Activated T-cell treated with anti-CD3 and anti-CD28 coated beads, Interleukin-2, amount 50 U/mL, for 4 hours (primary cell): ENCODE data around the gene GFI1B. TPM values are rescaled to one million over a fixed set of nuclear protein-coding genes. Genes with fewer than 3 reads are reported as not detected.
"Not testable (repeated sequence)": the region's sequence is repeated elsewhere in the genome, so short reads cannot be mapped to it uniquely, and the experiment has no call there.

ENCODE experiments used
- ATAC-seq, 2 donors: fragments of 200-7000 bp; cut with Tn5 transposase; one replicate each; pipeline ENCODE4 v1.10.0; 2021
- DNase-seq: peaks from one replicate; pipeline ENCODE4 v3.0.0-alpha.2; 2020
- H3K27me3 Mint-ChIP-seq: one replicate; pipeline ENCODE4 v1.8.0; 2021; ENCODE audit warnings: low read depth, mixed read lengths
- H3K36me3 Mint-ChIP-seq: one replicate; pipeline ENCODE4 v1.8.0; 2022; ENCODE audit warnings: mixed read lengths; ENCODE audit not compliant: insufficient read depth
- H3K4me1 Mint-ChIP-seq: one replicate; pipeline ENCODE4 v1.8.0; 2021; ENCODE audit warnings: low read depth, mixed read lengths
- H3K4me3 Mint-ChIP-seq: one replicate; pipeline ENCODE4 v1.8.0; 2021; ENCODE audit warnings: mild to moderate bottlenecking, moderate library complexity, mixed read lengths
- H3K9me3 Mint-ChIP-seq: one replicate; pipeline ENCODE4 v1.8.0; 2021; ENCODE audit warnings: mixed read lengths
- total RNA-seq, 3 donors: library from RNA; stranded (reverse); gene quantifications; one replicate each; pipeline ENCODE4 v1.2.1, GENCODE V29; 2021

Gene GFI1B
- total RNA-seq, 3 donors from 2014 or later: 0.16 to 0.87 (median 0.56) TPM

GRCh38 chr9:132991351-132992300 is 13.1 kb downstream of the GFI1B start:
- DNase-seq: no peak
- Mint-ChIP-seq H3K9me3 (no peaks in the 10 kb centered on the region), H3K4me1 (peaks cover 2% of the 10 kb centered on the region), H3K27me3 (peaks cover 32% of the 10 kb centered on the region), H3K4me3 (no peak overlapping the region), H3K36me3 (no peaks in the 10 kb centered on the region)
- no peak for ATAC-seq

- Mint-ChIP-seq H3K27me3 (peaks cover 26% of the 10 kb centered on the region), H3K4me3 (no peak overlapping the region), H3K4me1 (peaks cover 2% of the 10 kb centered on the region), H3K36me3 (no peaks in the 10 kb centered on the region), H3K9me3 (no peaks in the 10 kb centered on the region)
- ATAC-seq (no peak), DNase-seq (no peak)
Measured at GRCh38 chr9:132993511-132993939, 15.0 kb downstream of the GFI1B start.

GRCh38 chr9:132994410-132995120 is 16.1 kb downstream of the GFI1B start:
- H3K4me3 Mint-ChIP-seq: no peak overlapping the region
- no peaks in the 10 kb centered on the region for H3K36me3 Mint-ChIP-seq
- peaks cover 31% of the 10 kb centered on the region for H3K27me3 Mint-ChIP-seq
- no peaks in the 10 kb centered on the region for H3K9me3 Mint-ChIP-seq
- ATAC-seq (no peak), DNase-seq (no peak)
- H3K4me1 Mint-ChIP-seq: peaks cover 2% of the 10 kb centered on the region

GRCh38 chr9:132995121-132995420 is 16.6 kb downstream of the GFI1B start:
- Mint-ChIP-seq H3K9me3 (no peaks in the 10 kb centered on the region), H3K36me3 (no peaks in the 10 kb centered on the region), H3K4me1 (peaks cover 2% of the 10 kb centered on the region), H3K4me3 (no peak overlapping the region), H3K27me3 (peaks cover 34% of the 10 kb centered on the region)
- DNase-seq: no peak
- ATAC-seq: no peak

- no peaks in the 10 kb centered on the region for H3K9me3 Mint-ChIP-seq
- ATAC-seq (no peak), DNase-seq (no peak)
- no peaks in the 10 kb centered on the region for H3K36me3 Mint-ChIP-seq
- peaks cover 38% of the 10 kb centered on the region for H3K27me3 Mint-ChIP-seq
- no peak overlapping the region for H3K4me3 Mint-ChIP-seq
- peaks cover 2% of the 10 kb centered on the region for H3K4me1 Mint-ChIP-seq
Measured at GRCh38 chr9:132995879-132996278, 17.4 kb downstream of the GFI1B start.

- Mint-ChIP-seq H3K9me3 (no peaks in the 10 kb centered on the region), H3K27me3 (peaks cover 39% of the 10 kb centered on the region), H3K4me1 (peaks cover 2% of the 10 kb centered on the region), H3K4me3 (no peak overlapping the region), H3K36me3 (no peaks in the 10 kb centered on the region)
- no peak for DNase-seq
- ATAC-seq: no peak
Measured at GRCh38 chr9:132996526-132996925, 18.0 kb downstream of the GFI1B start.

- H3K27me3 Mint-ChIP-seq: peaks cover 38% of the 10 kb centered on the region
- ATAC-seq (no peak), DNase-seq (no peak)
- no peaks in the 10 kb centered on the region for H3K9me3 Mint-ChIP-seq
- no peaks in the 10 kb centered on the region for H3K36me3 Mint-ChIP-seq
- H3K4me3 Mint-ChIP-seq: no peak overlapping the region
- peaks cover 2% of the 10 kb centered on the region for H3K4me1 Mint-ChIP-seq
Measured at GRCh38 chr9:132997591-132997990, 19.1 kb downstream of the GFI1B start.

- ATAC-seq, H3K4me1 Mint-ChIP-seq, DNase-seq, H3K4me3 Mint-ChIP-seq, H3K36me3 Mint-ChIP-seq, H3K9me3 Mint-ChIP-seq: not testable (repeated sequence)
- peaks cover 42% of the 10 kb centered on the region for H3K27me3 Mint-ChIP-seq
Measured at GRCh38 chr9:132998221-132998620, 19.7 kb downstream of the GFI1B start.

- H3K4me3 Mint-ChIP-seq: no peak overlapping the region
Measured at GRCh38 chr9:132998831-132999635, 20.5 kb downstream of the GFI1B start.

GRCh38 chr9:133002147-133003070 is 23.9 kb downstream of the GFI1B start:
- Mint-ChIP-seq H3K4me1 (no peaks in the 10 kb centered on the region), H3K4me3 (no peak overlapping the region), H3K36me3 (no peaks in the 10 kb centered on the region), H3K27me3 (peaks cover 56% of the 10 kb centered on the region), H3K9me3 (no peaks in the 10 kb centered on the region)
- no peak for ATAC-seq
- no peak for DNase-seq

More at GRCh38 chr9:132998831-132999635, 20.5 kb downstream of the GFI1B start:
- H3K4me1 Mint-ChIP-seq: peaks cover 2% of the 10 kb centered on the region
- H3K27me3 Mint-ChIP-seq: peaks cover 48% of the 10 kb centered on the region
- H3K9me3 Mint-ChIP-seq: no peaks in the 10 kb centered on the region
- DNase-seq: no peak
- no peaks in the 10 kb centered on the region for H3K36me3 Mint-ChIP-seq
- ATAC-seq: no peak

GRCh38 chr9:133003071-133003461 is 24.6 kb downstream of the GFI1B start:
- Mint-ChIP-seq H3K36me3 (no peaks in the 10 kb centered on the region), H3K27me3 (peaks cover 56% of the 10 kb centered on the region), H3K9me3 (no peaks in the 10 kb centered on the region), H3K4me3 (no peak overlapping the region), H3K4me1 (no peaks in the 10 kb centered on the region)
- ATAC-seq: no peak
- DNase-seq: no peak

GRCh38 chr9:133003671-133004090 is 25.2 kb downstream of the GFI1B start:
- Mint-ChIP-seq H3K4me3 (no peak overlapping the region), H3K36me3 (no peaks in the 10 kb centered on the region), H3K27me3 (peaks cover 62% of the 10 kb centered on the region), H3K9me3 (no peaks in the 10 kb centered on the region), H3K4me1 (no peaks in the 10 kb centered on the region)
- DNase-seq: no peak
- ATAC-seq: no peak

- ATAC-seq: no peak
- Mint-ChIP-seq H3K27me3 (peaks cover 64% of the 10 kb centered on the region), H3K9me3 (no peaks in the 10 kb centered on the region), H3K4me1 (no peaks in the 10 kb centered on the region), H3K36me3 (no peaks in the 10 kb centered on the region), H3K4me3 (no peak overlapping the region)
- no peak for DNase-seq
Measured at GRCh38 chr9:133004091-133004998, 25.9 kb downstream of the GFI1B start.
